H1 (cell line): Measurements from ENCODE around the gene PIGL. TPM values are rescaled to one million over a fixed set of nuclear protein-coding genes. Genes with fewer than 3 reads are reported as not detected.

Experiments
- CTCF ChIA-PET: fragments of 300-600 bp; sonication (Branson Sonifier 250); formaldehyde crosslinking; loops from one replicate; lab custom pipeline; 2021; ENCODE audit not compliant: partially characterized antibody; lab: Charles Lee
- POLR2A ChIA-PET: fragments of 300-600 bp; sonication (Branson Sonifier 250); formaldehyde crosslinking; loops from one replicate; lab custom pipeline; 2021; ENCODE audit warnings: inconsistent platforms; ENCODE audit not compliant: partially characterized antibody; lab: Charles Lee
- DNase-seq, 2 experiments: peaks; one replicate each; pipeline versions ENCODE4 v3.0.0 to v3.0.0-alpha.2; 2010 to 2022; ENCODE audit warnings: low spot score in 2 of 2, low read depth in 1 of 2, mixed read lengths in 1 of 2
- FAIRE-seq: peaks from 2 replicates; lab custom pipeline; 2011; peaks lifted over from hg19 to GRCh38; lab: Jason Lieb, UNC
- H2AFZ ChIP-seq: 2 replicates; pipeline ENCODE4 v1.8.1; 2012; ENCODE audit warnings: low read length, inconsistent platforms
- H2AK5ac ChIP-seq: 2 replicates; pipeline ENCODE4 v1.6.1; 2013; ENCODE audit warnings: low read depth, low read length
- H2BK120ac ChIP-seq: replicated peaks from 2 replicates; pipeline ENCODE3; 2013; ENCODE audit warnings: low read depth, low read length, inconsistent platforms
- H2BK12ac ChIP-seq: 2 replicates; pipeline ENCODE4 v1.6.1; 2013; ENCODE audit warnings: low read depth, low read length
- H2BK15ac ChIP-seq: 2 replicates; pipeline ENCODE4 v1.6.1; 2013; ENCODE audit warnings: low read length
- H2BK20ac ChIP-seq: 2 replicates; pipeline ENCODE4 v1.6.1; 2013; ENCODE audit warnings: low read length
- H2BK5ac ChIP-seq: 2 replicates; pipeline ENCODE4 v1.6.1; 2013; ENCODE audit warnings: low read depth, low read length
- H3K14ac ChIP-seq: 2 replicates; pipeline ENCODE4 v1.6.1; 2013; ENCODE audit warnings: inconsistent platforms; ENCODE audit not compliant: insufficient read length
- H3K18ac ChIP-seq: 2 replicates; pipeline ENCODE4 v1.6.1; 2013; ENCODE audit warnings: low read length; ENCODE audit errors: extremely low read depth
- H3K23ac ChIP-seq: 2 replicates; pipeline ENCODE4 v1.6.1; 2013; ENCODE audit warnings: inconsistent platforms; ENCODE audit not compliant: insufficient read length
- H3K23me2 ChIP-seq: 2 replicates; pipeline ENCODE4 v1.6.1; 2013; ENCODE audit warnings: low read depth, low read length
- H3K27ac ChIP-seq: 2 replicates; pipeline ENCODE4 v1.6.1; 2011; ENCODE audit warnings: low read depth, low read length, inconsistent platforms
- H3K27me3 ChIP-seq, 4 experiments: replicated peaks in 1 of 4; 1 replicate in 1 of 4; 2 replicates in 3 of 4; pipeline versions ENCODE4 v1.6.1 to v1.8.1; 2011 to 2013; ENCODE audit warnings: low read length in 3 of 4, mild to moderate bottlenecking in 3 of 4, inconsistent platforms in 2 of 4, mixed read lengths in 2 of 4, moderate library complexity in 1 of 4; ENCODE audit not compliant: control insufficient read depth in 3 of 4, insufficient read depth in 3 of 4; ENCODE audit errors: extremely low read depth in 1 of 4
- H3K36me3 ChIP-seq, 4 experiments: 2 replicates each; pipeline versions ENCODE4 v1.6.1 to v1.8.1; 2011 to 2013; ENCODE audit warnings: mild to moderate bottlenecking in 4 of 4, low read length in 3 of 4, moderate library complexity in 2 of 4, control low read depth in 1 of 4, inconsistent platforms in 1 of 4; ENCODE audit not compliant: insufficient read depth in 4 of 4, control insufficient read depth in 2 of 4
- H3K4ac ChIP-seq: replicated peaks from 2 replicates; pipeline ENCODE3; 2013; ENCODE audit warnings: low read length, low read depth, mixed read lengths, inconsistent platforms; ENCODE audit not compliant: insufficient read length
- H3K4me1 ChIP-seq, 4 experiments: replicated peaks in 1 of 4; 1 replicate in 1 of 4; 2 replicates in 3 of 4; pipeline versions ENCODE4 v1.6.1 to v1.8.1; 2011 to 2013; ENCODE audit warnings: low read length in 3 of 4, inconsistent platforms in 2 of 4, mixed read lengths in 1 of 4; ENCODE audit not compliant: insufficient read depth in 4 of 4, control insufficient read depth in 3 of 4
- H3K4me2 ChIP-seq, 2 experiments: 2 replicates each; pipeline versions ENCODE4 v1.6.1 to v1.8.1; 2011 to 2013; ENCODE audit warnings: low read depth in 2 of 2, low read length in 2 of 2, control low read depth in 1 of 2, inconsistent platforms in 1 of 2, mild to moderate bottlenecking in 1 of 2; ENCODE audit not compliant: insufficient read depth in 1 of 2
- H3K4me3 ChIP-seq, 4 experiments: fragments of 200-600, 300-600 bp in 1 of 4; sonication (generic), shearing (Covaris generic), sonication (Bioruptor Twin) in 1 of 4; 2 replicates each; pipeline versions ENCODE4 v1.5.1 to v1.8.1; 2011 to 2016; ENCODE audit warnings: low read length in 4 of 4, low read depth in 3 of 4, control low read depth in 2 of 4, inconsistent platforms in 2 of 4, mild to moderate bottlenecking in 2 of 4, mixed read lengths in 1 of 4, moderate library complexity in 1 of 4; ENCODE audit not compliant: insufficient read depth in 2 of 4; ENCODE audit errors: extremely low read depth in 1 of 4
- H3K56ac ChIP-seq: replicated peaks from 2 replicates; pipeline ENCODE3; 2013; ENCODE audit warnings: low read depth, mild to moderate bottlenecking, mixed read lengths, low read length, inconsistent platforms; ENCODE audit not compliant: insufficient read length
- H3K79me1 ChIP-seq: 2 replicates; pipeline ENCODE4 v1.6.1; 2013; ENCODE audit warnings: low read depth, low read length, control low read depth
- H3K79me2 ChIP-seq, 2 experiments: 2 replicates each; pipeline versions ENCODE4 v1.6.1 to v1.8.1; 2012 to 2013; ENCODE audit warnings: low read length in 2 of 2, mild to moderate bottlenecking in 2 of 2, inconsistent platforms in 1 of 2; ENCODE audit not compliant: insufficient read depth in 2 of 2, control insufficient read depth in 1 of 2
- H3K9ac ChIP-seq, 4 experiments: replicated peaks in 1 of 4; 1 replicate in 1 of 4; 2 replicates in 3 of 4; pipeline versions ENCODE4 v1.6.1 to v1.8.1; 2011 to 2013; ENCODE audit warnings: low read depth in 3 of 4, low read length in 3 of 4, control low read depth in 2 of 4, mild to moderate bottlenecking in 2 of 4, moderate library complexity in 2 of 4, inconsistent platforms in 1 of 4; ENCODE audit errors: extremely low read depth in 1 of 4
- H3K9me3 ChIP-seq, 2 experiments: 2 replicates each; pipeline versions ENCODE4 v1.6.1 to v1.8.1; 2012 to 2013; ENCODE audit warnings: mild to moderate bottlenecking in 2 of 2, moderate library complexity in 2 of 2, control low read depth in 1 of 2, inconsistent platforms in 1 of 2, low read depth in 1 of 2, low read length in 1 of 2, mixed read lengths in 1 of 2; ENCODE audit not compliant: insufficient read depth in 2 of 2
- H4K20me1 ChIP-seq, 2 experiments: replicated peaks in 1 of 2; 2 replicates each; pipeline versions ENCODE3 to v1.8.1; 2011 to 2013; ENCODE audit warnings: inconsistent platforms in 2 of 2, low read length in 2 of 2, mild to moderate bottlenecking in 1 of 2; ENCODE audit not compliant: insufficient read depth in 2 of 2, control insufficient read depth in 1 of 2
- H4K5ac ChIP-seq: 2 replicates; pipeline ENCODE4 v1.6.1; 2013; ENCODE audit warnings: low read length, low read depth, mixed read lengths, inconsistent platforms; ENCODE audit not compliant: insufficient read length
- H4K8ac ChIP-seq: 2 replicates; pipeline ENCODE4 v1.8.0; 2013; ENCODE audit warnings: mild to moderate bottlenecking, moderate library complexity, low read length, inconsistent platforms; ENCODE audit not compliant: insufficient read depth; ENCODE audit errors: extremely low read depth
- H4K91ac ChIP-seq: replicated peaks from 2 replicates; pipeline ENCODE3; 2013; ENCODE audit warnings: low read length, mixed read lengths, inconsistent platforms; ENCODE audit not compliant: insufficient read length
- ASH2L ChIP-seq: fragments of 200-600, 300-600 bp; sonication (generic); IDR thresholded peaks from one replicate; pipeline ENCODE4 v1.7.1; 2017; ENCODE audit warnings: low read length
- CBX5 ChIP-seq: fragments of 300-800, 300-1000 bp; sonication (generic); IDR thresholded peaks from 2 replicates; pipeline ENCODE4 v1.7.1; 2016; ENCODE audit warnings: antibody characterized with exemption, low read length, low read depth
- HDAC2 ChIP-seq, 2 experiments: fragments of 300-600 bp in 1 of 2; sonication (generic) in 1 of 2; IDR thresholded peaks; 2 replicates each; pipeline ENCODE4 v1.6.1; 2011 to 2012; ENCODE audit warnings: low read depth in 2 of 2, low read length in 2 of 2, mild to moderate bottlenecking in 2 of 2, moderate library complexity in 2 of 2, borderline replicate concordance in 1 of 2, inconsistent platforms in 1 of 2
- KDM1A ChIP-seq: fragments of 200-600, 300-600 bp; sonication (generic); IDR thresholded peaks from 2 replicates; pipeline ENCODE4 v1.7.1; 2016; ENCODE audit warnings: mild to moderate bottlenecking, low read length, borderline replicate concordance
- PHF8 ChIP-seq: fragments of 200-600 bp; sonication (generic); conservative IDR thresholded peaks from 2 replicates; pipeline ENCODE4 v1.7.1; 2012; ENCODE audit warnings: low read depth, mild to moderate bottlenecking, inconsistent platforms, low read length, moderate library complexity
- TAF1 ChIP-seq: IDR thresholded peaks from 2 replicates; pipeline ENCODE4 v1.6.1; 2011; ENCODE audit warnings: mild to moderate bottlenecking, low read depth, low read length
- TBP ChIP-seq: IDR thresholded peaks from 2 replicates; pipeline ENCODE4 v1.6.1; 2011; ENCODE audit warnings: low read depth, low read length, improper control_type of control experiment
- YY1 ChIP-seq: IDR thresholded peaks from 2 replicates; pipeline ENCODE4 v1.6.1; 2011; ENCODE audit warnings: low read depth, mild to moderate bottlenecking, low read length
- WGBS, 2 experiments: shearing (Covaris generic) in 1 of 2; methylation state at CpG; one replicate each; pipeline versions ENCODE4 v1.1.6 to v1.1.7; 2013 to 2015; ENCODE audit warnings: low lambda C conversion rate in 2 of 2, mixed read lengths in 2 of 2, inconsistent platforms in 1 of 2, low coverage in 1 of 2, missing lambda C conversion rate in 1 of 2; ENCODE audit not compliant: insufficient replicate concordance in 2 of 2, insufficient coverage in 1 of 2, insufficient read length in 1 of 2; ENCODE audit errors: extremely low coverage in 1 of 2, missing lambda C conversion rate in 1 of 2; 5-methylcytosine and 5-hydroxymethylcytosine counted together
- polyA plus RNA-seq, 7 experiments: library from polyadenylated mRNA; depleted of rRNA in 3 of 7; stranded (reverse) in 5 of 7; unstranded in 2 of 7; fragments of >200 nt in 5 of 7; fragments of 200-250 nt in 2 of 7; gene quantifications; 1 replicate in 5 of 7; 2 replicates in 1 of 7; 4 replicates in 1 of 7; pipeline versions ENCODE4 v1.2.1 to v1.2.3, GENCODE V29; 2011 to 2013; ENCODE audit warnings: missing spikeins in 2 of 7, mixed read lengths in 2 of 7
- total RNA-seq: library from RNA; stranded (reverse); fragmentation: NEBNext Ultra II Directional; extraction: Animal tissue kit (Norgen Biotek cat#: 25700); gene quantifications from 2 replicates; pipeline ENCODE4 v1.2.1, GENCODE V29; 2021
- TF ChIP-seq, protein P1 (sequence below): IDR thresholded peaks from 2 replicates; pipeline ENCODE4 v1.6.1; 2012; ENCODE audit warnings: inconsistent platforms
- TF ChIP-seq, protein P2 (sequence below): IDR thresholded peaks from 2 replicates; pipeline ENCODE4 v1.6.1; 2012; ENCODE audit warnings: inconsistent platforms

The PIGL gene
- total and polyA plus RNA-seq, 2 of the 8 experiments (the other 6 are each of a cell fraction or from before 2014, with no cell fraction given) = 28.4 to 30.8 TPM

GRCh38 chr17:16352667-16353316 is 135.8 kb downstream of the PIGL start:
- Histone ChIP-seq H3K79me1 (no peaks in the 10 kb centered on the region), H3K79me2 (peaks cover 0 to 34% of the 10 kb centered on the region in 2 experiments; a peak in 2 of 4 replicates), H4K91ac (no peak overlapping the region), H3K9me3 (no peaks in the 10 kb centered on the region), H3K27me3 (no peaks in the 10 kb centered on the region; a peak in 1 of 7 replicates), H4K20me1 (peaks cover 0 to 3% of the 10 kb centered on the region in 2 experiments), H2AFZ (0 out of 2 replicates have a peak overlapping the region, but pooled peaks have one; percentile 25), H2BK12ac (no peak overlapping the region), H4K5ac (peak overlapping the region; percentile 64), H2BK5ac (peak overlapping the region; percentile 83; the same call in 1 of the 2 replicates), H3K4ac (peak overlapping the region; percentile 89), H2BK15ac (no peak overlapping the region), H2BK20ac (no peak overlapping the region), H3K36me3 (peaks cover 15 to 20% (median 17%) of the 10 kb centered on the region in 4 experiments), H4K8ac (peak overlapping the region; percentile 99), H3K56ac (peak overlapping the region; percentile 82), H3K9ac (peak overlapping the region; percentile 91 to 96 (median 92)), H2BK120ac (no peak overlapping the region), H3K18ac (peak overlapping the region; percentile 62), H3K23me2 (peaks cover 2% of the 10 kb centered on the region; the same call in 1 of the 2 replicates), H3K4me1 (0 out of 7 replicates have a peak, but pooled peaks cover 0 to 2% (median 0%) of the 10 kb centered on the region in 4 experiments), H3K4me3 (peak overlapping the region; percentile 78 to 95 (median 86)), H3K27ac (peak overlapping the region; percentile 55), H2AK5ac (no peak overlapping the region), H3K23ac (no peak overlapping the region), H3K4me2 (peak overlapping the region; percentile 66 to 78), H3K14ac (no peak overlapping the region)
- peak in 1 of 2 experiments; percentile 80 for DNase-seq
- POLR2A ChIA-PET = interaction anchor here (0.7 to 6.7 kb wide), 27 partner anchors 10 to 152 kb away, joined by 3 to 71 read pairs (median 4); partner anchors contain the start of genes NCOR1, PIGL and UBB
- FAIRE-seq = no peak
- 2% methylated on average over 41 of the region's 75 CpGs; no CpG with 5 or more reads in 1 of the 2 experiments for WGBS, 2 experiments
- CTCF ChIA-PET = interaction anchor here (0.9 to 5.7 kb wide), 3 partner anchors 11 to 143 kb away, joined by 3 to 44 read pairs (median 5); no protein-coding TSS in a partner anchor
- peak; percentile 63; the same call in 1 of the 2 replicates for TF ChIP-seq PHF8
- TF ChIP-seq KDM1A = peak; percentile 85
- no peak for TF ChIP-seq CBX5
- TF ChIP-seq ASH2L = peak; percentile 47
- no peak for TF ChIP-seq TBP
- peak; percentile 39 for TF ChIP-seq YY1
- TF ChIP-seq, protein P1, sequence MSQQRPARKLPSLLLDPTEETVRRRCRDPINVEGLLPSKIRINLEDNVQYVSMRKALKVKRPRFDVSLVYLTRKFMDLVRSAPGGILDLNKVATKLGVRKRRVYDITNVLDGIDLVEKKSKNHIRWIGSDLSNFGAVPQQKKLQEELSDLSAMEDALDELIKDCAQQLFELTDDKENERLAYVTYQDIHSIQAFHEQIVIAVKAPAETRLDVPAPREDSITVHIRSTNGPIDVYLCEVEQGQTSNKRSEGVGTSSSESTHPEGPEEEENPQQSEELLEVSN = peak; percentile 74
- peak; percentile 74; a peak in 1 of 4 replicates for TF ChIP-seq HDAC2 (IDR thresholded peaks at IDR 0.05; ENCODE audit: borderline replicate concordance in 1 of 2, low read depth in 2 of 2, low read length in 2 of 2)
- TF ChIP-seq, protein P2, sequence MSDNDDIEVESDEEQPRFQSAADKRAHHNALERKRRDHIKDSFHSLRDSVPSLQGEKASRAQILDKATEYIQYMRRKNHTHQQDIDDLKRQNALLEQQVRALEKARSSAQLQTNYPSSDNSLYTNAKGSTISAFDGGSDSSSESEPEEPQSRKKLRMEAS = peak; percentile 90
- peak; percentile 4; the same call in 1 of the 2 replicates for TF ChIP-seq TAF1
